Measurements from ENCODE around the gene SLC2A14.
"Not testable (repeated sequence)": the region's sequence is repeated elsewhere in the genome, so short reads cannot be mapped to it uniquely, and the experiment has no call there.

DNA sequence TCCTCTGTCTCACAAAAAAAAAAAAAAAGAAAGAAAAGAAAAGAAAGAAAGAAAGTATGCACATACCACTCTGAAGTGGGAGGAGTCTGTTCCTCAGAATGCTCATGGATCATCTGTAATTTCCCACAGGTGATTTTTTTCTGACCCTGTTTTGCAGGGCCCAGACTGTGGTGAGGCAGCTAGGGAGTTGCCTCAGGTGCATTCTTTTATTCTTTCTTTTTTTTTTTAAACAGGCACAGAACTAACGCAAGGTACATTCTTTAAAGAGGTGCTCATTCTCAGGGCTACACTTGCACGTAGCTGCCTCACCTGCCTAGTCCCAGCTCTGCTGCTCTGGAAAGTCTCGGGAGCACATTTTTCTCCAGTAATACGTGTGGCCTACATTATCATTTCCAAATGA lies 47.0 kb downstream of the SLC2A14 start:
- not testable (repeated sequence) for TF ChIP-seq POLR2A (IDR thresholded peaks at IDR 0.05); POLR2AphosphoS5 (IDR thresholded peaks at IDR 0.05; ENCODE audit: insufficient read depth in 1 of 2, low read depth in 1 of 2)
- TF ChIP-seq, protein P1, sequence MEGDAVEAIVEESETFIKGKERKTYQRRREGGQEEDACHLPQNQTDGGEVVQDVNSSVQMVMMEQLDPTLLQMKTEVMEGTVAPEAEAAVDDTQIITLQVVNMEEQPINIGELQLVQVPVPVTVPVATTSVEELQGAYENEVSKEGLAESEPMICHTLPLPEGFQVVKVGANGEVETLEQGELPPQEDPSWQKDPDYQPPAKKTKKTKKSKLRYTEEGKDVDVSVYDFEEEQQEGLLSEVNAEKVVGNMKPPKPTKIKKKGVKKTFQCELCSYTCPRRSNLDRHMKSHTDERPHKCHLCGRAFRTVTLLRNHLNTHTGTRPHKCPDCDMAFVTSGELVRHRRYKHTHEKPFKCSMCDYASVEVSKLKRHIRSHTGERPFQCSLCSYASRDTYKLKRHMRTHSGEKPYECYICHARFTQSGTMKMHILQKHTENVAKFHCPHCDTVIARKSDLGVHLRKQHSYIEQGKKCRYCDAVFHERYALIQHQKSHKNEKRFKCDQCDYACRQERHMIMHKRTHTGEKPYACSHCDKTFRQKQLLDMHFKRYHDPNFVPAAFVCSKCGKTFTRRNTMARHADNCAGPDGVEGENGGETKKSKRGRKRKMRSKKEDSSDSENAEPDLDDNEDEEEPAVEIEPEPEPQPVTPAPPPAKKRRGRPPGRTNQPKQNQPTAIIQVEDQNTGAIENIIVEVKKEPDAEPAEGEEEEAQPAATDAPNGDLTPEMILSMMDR (IDR thresholded peaks at IDR 0.05): not testable (repeated sequence)
